Stimulated activated naive CD4-positive, alpha-beta T cell (primary cell): Measurements from ENCODE around the gene FGF12.
A peak's percentile ranks its signal among the peaks of the same experiment; 100 is the strongest.
"Not testable (repeated sequence)": the region's sequence is repeated elsewhere in the genome, so short reads cannot be mapped to it uniquely, and the experiment has no call there.

Source experiments
- DNase-seq, 6 experiments: peaks; one replicate each; lab custom pipeline; 2025; lab: John Stamatoyannopoulos, UW

The FGF12 gene

GRCh38 chr3:192578729-192579128, 148.6 kb downstream of the FGF12 start:
- DNase-seq: no peak

DNA sequence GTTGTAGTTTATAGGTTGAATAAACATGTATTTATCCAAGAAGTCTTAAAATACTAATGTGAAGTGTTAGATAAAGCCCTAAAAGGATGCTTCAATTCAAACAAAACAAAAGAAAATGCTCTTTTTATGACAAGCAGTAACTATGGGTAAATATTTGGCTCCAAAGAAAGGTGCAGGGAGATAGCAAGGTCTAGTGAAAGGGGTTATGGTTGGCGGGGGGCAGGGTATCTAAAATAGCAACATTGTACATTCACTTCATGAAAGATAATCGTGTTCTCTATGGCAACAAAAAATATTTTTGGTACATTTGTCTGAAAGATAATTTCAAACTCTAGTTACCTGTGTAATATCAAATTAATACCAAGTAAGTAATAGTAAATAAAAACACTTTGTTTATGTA, 149.5 kb downstream of the FGF12 start:
- DNase-seq: no peak

- DNase-seq: no peak
Measured at GRCh38 chr3:192577271-192577670, 150.1 kb downstream of the FGF12 start.

- DNase-seq: not testable (repeated sequence)
Measured at GRCh38 chr3:192576704-192577103, 150.6 kb downstream of the FGF12 start.

GRCh38 chr3:192575879-192576506, 151.3 kb downstream of the FGF12 start:
- DNase-seq: no peak

GRCh38 chr3:192573240-192573639, 154.1 kb downstream of the FGF12 start:
- DNase-seq: no peak

DNA sequence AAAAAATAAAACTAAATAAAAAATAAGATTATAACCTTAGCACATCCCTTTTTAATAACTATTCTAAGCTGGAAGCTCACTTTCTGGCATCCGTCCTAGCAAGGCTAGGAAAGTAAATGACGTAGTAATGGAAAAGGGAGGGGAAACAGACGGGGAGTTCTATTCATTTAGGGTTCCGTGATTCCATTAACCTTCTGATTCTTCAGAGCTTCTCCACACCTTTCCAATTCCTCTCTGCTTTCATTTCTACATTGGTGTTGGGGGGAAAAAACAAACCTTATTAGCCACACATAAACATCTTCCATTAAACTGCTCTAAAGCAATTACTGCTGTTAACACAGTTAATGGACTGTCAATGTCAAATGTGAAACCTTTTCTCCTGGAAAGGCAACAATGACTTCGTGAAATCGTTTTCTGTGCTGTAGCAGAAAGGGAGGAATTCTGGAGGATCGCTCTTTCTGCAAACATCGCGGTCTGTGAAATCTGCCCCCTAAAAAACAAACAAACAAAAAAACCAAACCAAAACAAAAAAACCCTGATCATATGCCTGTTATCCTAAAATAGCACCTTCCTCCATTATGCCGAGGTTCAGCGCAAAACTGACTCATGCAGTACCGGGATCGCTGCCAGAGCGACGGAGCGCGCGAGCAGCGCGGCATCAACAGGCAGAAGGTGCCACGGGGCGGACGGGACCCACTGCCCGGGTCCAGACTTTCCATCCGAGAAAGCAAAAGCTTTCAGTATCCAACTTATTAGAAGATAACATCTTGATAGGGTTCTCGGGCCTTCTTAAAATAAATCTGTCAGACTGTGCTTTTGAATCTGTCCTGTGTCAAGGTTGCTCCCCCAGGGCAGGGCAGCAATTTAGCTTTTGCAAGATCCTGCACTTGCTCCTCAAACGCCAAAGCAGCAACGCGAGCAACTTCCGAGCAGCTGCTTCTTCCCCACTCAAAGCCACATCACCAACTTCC, 156.2 kb downstream of the FGF12 start:
- DNase-seq: no peak

DNA sequence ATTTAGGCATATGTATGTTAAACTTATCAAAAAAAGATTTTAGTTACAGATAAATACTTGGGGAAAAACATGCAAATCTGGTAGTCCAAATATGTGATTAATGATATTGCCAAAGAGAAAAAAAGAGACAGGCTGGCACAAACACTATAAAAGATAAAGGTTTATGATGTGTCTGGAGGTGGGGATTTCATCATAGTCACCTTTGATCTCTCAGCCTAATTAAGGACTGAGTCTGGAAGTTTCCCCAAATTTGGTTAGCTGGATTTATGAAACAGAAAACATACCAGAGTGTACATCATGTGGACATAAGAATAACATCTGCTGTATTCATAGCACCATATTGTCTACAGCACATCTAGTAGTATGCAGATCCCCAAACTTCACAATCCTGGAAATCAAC, 157.0 kb downstream of the FGF12 start:
- no peak for DNase-seq

GRCh38 chr3:192566706-192567290, 160.5 kb downstream of the FGF12 start:
- DNase-seq: peak; percentile 3 to 49 (median 26)

DNA sequence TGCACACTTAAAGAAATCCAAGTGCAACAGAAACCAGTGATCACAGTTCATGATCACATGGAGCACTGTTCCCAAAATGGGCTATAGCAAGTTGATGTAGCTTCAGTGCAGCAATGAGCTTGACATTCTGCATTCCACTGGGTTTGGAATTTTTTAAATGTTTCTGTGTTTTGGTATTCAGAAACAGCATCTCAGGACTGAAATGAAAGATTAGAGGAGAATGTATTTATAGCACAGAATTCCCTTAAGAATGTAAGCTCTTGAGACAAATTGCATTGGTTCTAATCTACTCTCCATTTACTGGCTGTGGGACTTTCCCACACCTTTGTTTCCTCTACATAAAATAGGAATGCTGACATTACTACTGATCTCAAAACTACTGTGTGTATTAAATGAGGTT, 162.7 kb downstream of the FGF12 start:
- no peak for DNase-seq

- no peak for DNase-seq
Measured at GRCh38 chr3:192563417-192563816, 163.9 kb downstream of the FGF12 start.

DNA sequence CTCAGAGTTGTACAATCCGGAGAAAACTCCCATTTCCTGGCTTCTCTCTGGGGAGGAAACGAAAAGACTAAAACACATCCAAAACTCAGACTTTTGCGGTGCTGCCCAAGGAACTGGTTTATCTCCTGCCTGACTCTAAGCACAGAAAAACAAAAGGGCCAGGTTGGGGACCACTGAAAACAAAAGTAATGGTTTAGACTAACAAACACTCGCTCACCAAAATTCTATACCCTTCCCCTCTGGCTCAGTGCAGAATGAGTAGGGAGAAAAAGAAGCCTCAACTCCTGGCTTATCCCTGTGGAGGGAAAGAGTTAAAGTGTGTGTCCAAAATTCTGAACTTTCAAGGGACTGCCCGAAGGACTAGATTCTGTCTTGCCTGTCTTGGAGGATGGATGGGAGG, 173.6 kb downstream of the FGF12 start:
- no peak for DNase-seq

DNA sequence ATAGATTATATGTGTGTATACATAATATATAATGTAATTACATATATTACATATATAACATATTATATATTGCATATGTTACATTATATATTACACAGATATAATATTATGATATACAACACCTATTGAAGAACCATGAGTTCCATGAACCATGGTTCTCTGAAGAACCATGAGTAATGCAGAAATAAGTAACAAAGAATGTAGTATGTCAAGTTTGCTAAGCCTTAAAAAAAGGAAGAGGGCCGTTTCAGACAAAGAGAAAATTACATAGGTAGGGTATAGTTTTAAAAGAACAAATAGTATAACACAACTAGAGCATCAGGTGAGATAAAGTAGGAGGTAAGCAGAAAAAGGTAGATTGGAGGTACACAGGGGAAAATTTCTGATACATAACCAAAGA, 177.0 kb downstream of the FGF12 start:
- no peak for DNase-seq

- no peak for DNase-seq
Measured at GRCh38 chr3:192545333-192545732, 182.0 kb downstream of the FGF12 start.

DNA sequence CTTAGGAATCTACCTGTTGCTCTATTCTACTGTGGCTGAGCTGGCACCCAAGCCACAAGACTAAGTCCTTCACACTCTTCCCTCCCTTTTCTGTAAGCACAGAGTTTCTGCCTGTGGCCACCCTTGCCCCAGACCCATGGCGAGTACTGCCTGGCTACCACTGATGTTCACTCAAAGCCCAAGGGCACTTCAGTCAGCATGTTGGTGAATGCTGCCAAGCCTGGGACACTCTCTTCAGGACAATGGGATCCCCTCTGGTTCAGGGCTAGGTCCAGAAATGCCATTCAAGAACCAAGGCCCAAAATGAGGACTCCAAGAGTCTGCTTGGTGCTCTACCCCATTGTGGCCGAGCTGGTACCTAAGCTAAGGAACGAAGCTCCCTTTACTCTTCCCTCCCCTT, 184.2 kb downstream of the FGF12 start:
- no peak for DNase-seq

DNA sequence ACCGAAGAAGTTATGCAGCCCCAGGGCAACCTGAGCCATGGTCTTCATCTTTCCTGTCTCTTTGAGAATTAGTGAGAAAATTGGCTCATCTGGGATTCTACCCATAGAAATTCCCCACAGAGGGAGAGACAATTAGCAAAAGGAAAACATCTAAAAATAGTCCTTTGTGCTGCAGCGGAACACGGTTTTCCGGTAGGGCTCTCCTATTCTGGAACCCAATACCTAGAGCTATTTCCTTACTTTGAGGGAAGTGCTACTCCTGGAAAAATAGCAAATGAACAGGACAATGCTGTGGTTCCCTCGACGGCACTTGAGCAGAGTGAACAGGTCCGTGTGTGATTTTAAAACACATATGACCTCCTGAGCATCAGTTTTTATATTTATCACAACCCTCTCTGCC, 210.5 kb downstream of the FGF12 start:
- no peak for DNase-seq

DNA sequence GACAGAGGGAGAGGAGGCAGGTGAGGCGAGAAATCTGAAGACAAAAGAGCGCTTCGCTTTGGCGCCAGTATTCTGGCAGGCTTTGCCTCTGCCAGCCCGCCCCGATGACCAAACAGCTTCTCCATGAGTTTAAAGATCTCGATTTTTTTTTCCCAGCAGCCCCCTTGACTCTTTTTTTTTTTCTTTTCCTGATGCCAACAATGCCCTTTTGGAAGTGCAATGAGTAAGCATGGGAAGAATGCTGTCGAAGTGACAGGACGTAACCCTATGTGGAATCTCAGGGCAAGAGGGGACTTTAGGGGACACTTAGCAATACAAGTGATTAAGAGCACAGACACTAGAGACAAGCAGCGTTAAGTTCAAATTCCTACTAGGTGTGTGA, 211.7 kb downstream of the FGF12 start:
- DNase-seq: no peak

- DNase-seq: no peak
Measured at GRCh38 chr3:192514754-192515663, 212.3 kb downstream of the FGF12 start.

- no peak for DNase-seq
Measured at GRCh38 chr3:192514081-192514753, 213.1 kb downstream of the FGF12 start.

DNA sequence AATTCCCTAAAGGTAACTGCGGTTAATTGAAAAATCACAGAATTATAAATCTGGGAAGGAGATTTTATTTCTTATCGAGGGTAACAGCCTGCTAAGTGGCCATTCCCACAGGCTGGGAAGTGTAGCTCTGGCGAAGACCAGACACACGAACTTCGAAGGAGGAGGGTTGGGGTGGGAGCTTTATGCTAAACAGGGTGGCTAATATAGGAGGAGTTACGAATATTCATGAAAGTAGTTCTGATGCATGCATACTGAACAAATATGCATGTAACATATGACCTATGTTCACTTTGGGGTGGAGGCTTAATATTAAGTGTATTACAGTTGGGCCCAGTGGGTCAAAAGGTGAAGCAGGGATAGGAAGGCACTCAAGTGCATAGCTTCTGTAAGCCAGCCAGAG, 221.6 kb downstream of the FGF12 start:
- DNase-seq: no peak

GRCh38 chr3:192501401-192501800, 225.9 kb downstream of the FGF12 start:
- DNase-seq: no peak
